Breast epithelium (tissue), 3 donors: ENCODE data around the gene OTULIN.

Source experiments
- POLR2A ChIP-seq: fragments of 450-650 bp; IDR thresholded peaks from one replicate; pipeline ENCODE4 v1.6.1; 2016; ENCODE audit warnings: antibody characterized with exemption, mild to moderate bottlenecking, moderate library complexity
- POLR2AphosphoS5 ChIP-seq, 3 donors: sonication (generic); formaldehyde crosslinking; IDR thresholded peaks; one replicate each; pipeline ENCODE4 v1.6.1; 2017; ENCODE audit warnings: antibody characterized with exemption in 3 of 3
- TF ChIP-seq, protein P1 (sequence below), 3 donors: fragments of 450-650 bp; IDR thresholded peaks; one replicate each; pipeline ENCODE4 v1.5.1; 2016 to 2017; ENCODE audit warnings: antibody characterized with exemption in 3 of 3, mild to moderate bottlenecking in 3 of 3, moderate library complexity in 3 of 3

DNA sequence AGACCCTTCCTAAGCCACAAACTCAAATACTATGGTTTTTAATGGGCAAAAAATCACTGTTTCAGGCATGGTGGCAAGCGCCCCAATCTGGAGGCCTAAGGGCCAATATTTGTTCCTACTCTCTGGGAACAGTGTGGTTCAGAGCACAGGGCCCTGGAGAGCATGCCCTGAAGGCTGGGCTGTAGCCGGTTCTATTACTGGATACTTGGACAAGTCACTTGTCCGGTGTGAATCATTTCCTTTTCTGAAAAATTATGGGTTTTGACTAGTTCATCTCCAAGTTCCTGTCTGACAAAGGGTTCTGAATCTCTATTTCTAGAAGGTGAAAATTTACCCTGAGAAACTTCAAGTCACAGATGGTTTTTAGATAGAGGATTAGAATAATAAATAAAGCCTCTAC, 75.0 kb downstream of the OTULIN start:
- TF ChIP-seq, protein P1, sequence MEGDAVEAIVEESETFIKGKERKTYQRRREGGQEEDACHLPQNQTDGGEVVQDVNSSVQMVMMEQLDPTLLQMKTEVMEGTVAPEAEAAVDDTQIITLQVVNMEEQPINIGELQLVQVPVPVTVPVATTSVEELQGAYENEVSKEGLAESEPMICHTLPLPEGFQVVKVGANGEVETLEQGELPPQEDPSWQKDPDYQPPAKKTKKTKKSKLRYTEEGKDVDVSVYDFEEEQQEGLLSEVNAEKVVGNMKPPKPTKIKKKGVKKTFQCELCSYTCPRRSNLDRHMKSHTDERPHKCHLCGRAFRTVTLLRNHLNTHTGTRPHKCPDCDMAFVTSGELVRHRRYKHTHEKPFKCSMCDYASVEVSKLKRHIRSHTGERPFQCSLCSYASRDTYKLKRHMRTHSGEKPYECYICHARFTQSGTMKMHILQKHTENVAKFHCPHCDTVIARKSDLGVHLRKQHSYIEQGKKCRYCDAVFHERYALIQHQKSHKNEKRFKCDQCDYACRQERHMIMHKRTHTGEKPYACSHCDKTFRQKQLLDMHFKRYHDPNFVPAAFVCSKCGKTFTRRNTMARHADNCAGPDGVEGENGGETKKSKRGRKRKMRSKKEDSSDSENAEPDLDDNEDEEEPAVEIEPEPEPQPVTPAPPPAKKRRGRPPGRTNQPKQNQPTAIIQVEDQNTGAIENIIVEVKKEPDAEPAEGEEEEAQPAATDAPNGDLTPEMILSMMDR (IDR thresholded peaks at IDR 0.05): no peak
- TF ChIP-seq POLR2A (no peak), POLR2AphosphoS5 (IDR thresholded peaks at IDR 0.05) (no peak)
